Hepatocyte (in vitro differentiated cells): ENCODE results near the gene LEF1. TPM values are rescaled to one million over a fixed set of nuclear protein-coding genes. Genes with fewer than 3 reads are reported as not detected.

ENCODE experiments used
- DNase-seq: peaks from one replicate; pipeline ENCODE4 v3.0.0-alpha.2; 2016; ENCODE audit warnings: low spot score
- H2AFZ ChIP-seq: fragments of 200-600 bp; sonication (generic); 2 replicates; pipeline ENCODE4 v1.6.0; 2016; ENCODE audit warnings: antibody characterized with exemption, mild to moderate bottlenecking
- H3K27ac ChIP-seq: fragments of 200-600 bp; sonication (generic); 2 replicates; pipeline ENCODE4 v1.5.1; 2016; ENCODE audit warnings: mild to moderate bottlenecking
- H3K27me3 ChIP-seq: fragments of 200-600 bp; sonication (generic); 2 replicates; pipeline ENCODE4 v1.6.1; 2016
- H3K36me3 ChIP-seq: fragments of 200-600 bp; sonication (generic); replicated peaks from 2 replicates; pipeline ENCODE4 v1.5.1; 2016; ENCODE audit warnings: low read depth; ENCODE audit not compliant: insufficient read depth
- H3K4me1 ChIP-seq: fragments of 200-600 bp; sonication (generic); 2 replicates; pipeline ENCODE4 v1.5.1; 2016; ENCODE audit warnings: mild to moderate bottlenecking, moderate library complexity; ENCODE audit not compliant: insufficient read depth
- H3K4me2 ChIP-seq: fragments of 200-600 bp; sonication (generic); 2 replicates; pipeline ENCODE4 v1.6.0; 2016
- H3K4me3 ChIP-seq: fragments of 200-600 bp; sonication (generic); 2 replicates; pipeline ENCODE4 v1.5.1; 2016; ENCODE audit warnings: mild to moderate bottlenecking
- H3K79me2 ChIP-seq: fragments of 200-600 bp; sonication (generic); 2 replicates; pipeline ENCODE4 v1.6.0; 2017; ENCODE audit warnings: mild to moderate bottlenecking
- H3K9me2 ChIP-seq: fragments of 200-600 bp; sonication (generic); replicated peaks from 2 replicates; pipeline ENCODE4 v1.6.0; 2017; ENCODE audit warnings: mild to moderate bottlenecking; ENCODE audit not compliant: insufficient read depth
- H3K9me3 ChIP-seq: fragments of 200-600 bp; sonication (generic); 2 replicates; pipeline ENCODE4 v1.5.1; 2016; ENCODE audit warnings: low read depth, mild to moderate bottlenecking
- H4K20me1 ChIP-seq: fragments of 200-600 bp; sonication (generic); 2 replicates; pipeline ENCODE4 v1.6.0; 2016; ENCODE audit warnings: mild to moderate bottlenecking; ENCODE audit not compliant: insufficient read depth, poor library complexity, severe bottlenecking
- CTCF ChIP-seq: fragments of 200-600 bp; sonication (generic); IDR thresholded peaks from 2 replicates; pipeline ENCODE4 v1.5.1; 2016; ENCODE audit warnings: antibody characterized with exemption, mild to moderate bottlenecking; ENCODE audit not compliant: poor library complexity
- EZH2 ChIP-seq: fragments of 200-600 bp; sonication (generic); IDR thresholded peaks from 2 replicates; pipeline ENCODE4 v1.6.1; 2016; ENCODE audit warnings: antibody characterized with exemption, mild to moderate bottlenecking, borderline replicate concordance
- EZH2phosphoT487 ChIP-seq: fragments of 200-600 bp; sonication (generic); IDR thresholded peaks from one replicate; pipeline ENCODE4 v1.6.1; 2018; ENCODE audit warnings: antibody characterized with exemption, mild to moderate bottlenecking, low read depth, moderate library complexity; ENCODE audit not compliant: unreplicated experiment, severe bottlenecking
- WGBS: methylation state at CpG from one replicate; pipeline ENCODE4 v1.1.6; 2016; ENCODE audit warnings: low lambda C conversion rate; ENCODE audit errors: missing lambda C conversion rate; 5-methylcytosine and 5-hydroxymethylcytosine counted together
- polyA plus RNA-seq: library from polyadenylated mRNA; unstranded; fragments of >200 nt; fragmentation: Nextera tagmentation; extraction: Ambion mirVana; gene quantifications from 2 replicates; pipeline ENCODE4 v1.2.1, GENCODE V29; 2016
- total RNA-seq: library from RNA; depleted of rRNA; stranded (reverse); fragments of >200 nt; gene quantifications from 2 replicates; pipeline ENCODE4 v1.2.3, GENCODE V29; 2014

LEF1 gene
- total and polyA plus RNA-seq, 2 experiments from 2014 or later, result 8.6 to 10.4 TPM

DNA sequence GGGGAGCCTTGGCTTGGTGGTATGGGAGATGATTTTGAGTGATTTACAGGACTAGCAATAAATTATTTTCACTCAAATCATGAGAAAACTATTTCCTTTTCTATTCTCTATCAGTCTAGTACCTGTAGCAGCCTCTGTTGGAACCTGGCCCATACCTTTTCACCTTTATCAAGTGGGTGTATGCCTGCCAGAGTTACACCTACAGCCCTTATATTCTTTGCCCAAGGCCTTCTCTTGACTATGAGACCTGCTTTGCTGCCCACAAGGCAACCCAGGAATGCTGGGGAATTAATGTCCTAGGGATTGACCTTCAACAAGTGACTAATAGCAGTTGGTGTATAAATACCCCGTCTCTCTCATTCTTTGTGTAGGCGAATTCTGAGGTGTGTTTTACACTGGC is 20.0 kb upstream of the LEF1 start:
- H3K36me3 ChIP-seq, result no peaks in the 10 kb centered on the region
- H3K27me3 ChIP-seq, result no peaks in the 10 kb centered on the region
- no peaks in the 10 kb centered on the region for H3K4me1 ChIP-seq
- H3K4me3 ChIP-seq, result no peak overlapping the region
- no peak for TF ChIP-seq CTCF
- TF ChIP-seq EZH2, result no peak
- no peak for TF ChIP-seq EZH2phosphoT487
- H3K4me2 ChIP-seq, result no peak overlapping the region
- H3K79me2 ChIP-seq, result no peaks in the 10 kb centered on the region
- 67% methylated on average over 2 of the region's 2 CpGs for WGBS
- no peaks in the 10 kb centered on the region for H4K20me1 ChIP-seq
- no peak overlapping the region for H3K27ac ChIP-seq
- H3K9me2 ChIP-seq, result no peaks in the 10 kb centered on the region
- DNase-seq, result no peak
- H2AFZ ChIP-seq, result no peak overlapping the region
- no peaks in the 10 kb centered on the region for H3K9me3 ChIP-seq

GRCh38 chr4:108185252-108185651 is 16.5 kb upstream of the LEF1 start:
- Histone ChIP-seq H3K36me3 (no peaks in the 10 kb centered on the region), H3K27ac (no peak overlapping the region), H3K9me2 (no peaks in the 10 kb centered on the region), H3K4me2 (no peak overlapping the region), H3K4me1 (no peaks in the 10 kb centered on the region), H3K9me3 (no peaks in the 10 kb centered on the region), H4K20me1 (no peaks in the 10 kb centered on the region), H3K79me2 (no peaks in the 10 kb centered on the region), H3K27me3 (no peaks in the 10 kb centered on the region), H3K4me3 (no peak overlapping the region), H2AFZ (no peak overlapping the region)
- TF ChIP-seq CTCF (no peak), EZH2 (no peak), EZH2phosphoT487 (no peak)
- 98% methylated on average over 3 of the region's 3 CpGs for WGBS
- no peak for DNase-seq

GRCh38 chr4:108184453-108185049 is 15.8 kb upstream of the LEF1 start:
- Histone ChIP-seq H3K79me2 (no peaks in the 10 kb centered on the region), H3K4me3 (no peak overlapping the region), H3K9me2 (no peaks in the 10 kb centered on the region), H3K4me1 (no peaks in the 10 kb centered on the region), H3K4me2 (no peak overlapping the region), H3K9me3 (no peaks in the 10 kb centered on the region), H4K20me1 (no peaks in the 10 kb centered on the region), H3K36me3 (no peaks in the 10 kb centered on the region), H3K27me3 (no peaks in the 10 kb centered on the region), H3K27ac (no peak overlapping the region), H2AFZ (no peak overlapping the region)
- no peak for DNase-seq
- TF ChIP-seq EZH2phosphoT487 (no peak), EZH2 (no peak), CTCF (no peak)
- 87% methylated on average over 1 of the region's 1 CpG for WGBS

GRCh38 chr4:108181704-108182103 is 13.0 kb upstream of the LEF1 start:
- no peak overlapping the region for H3K4me3 ChIP-seq
- 91% methylated on average over 2 of the region's 2 CpGs for WGBS
- no peaks in the 10 kb centered on the region for H3K36me3 ChIP-seq
- H3K4me2 ChIP-seq, result no peak overlapping the region
- no peaks in the 10 kb centered on the region for H3K9me2 ChIP-seq
- H4K20me1 ChIP-seq, result no peaks in the 10 kb centered on the region
- no peak overlapping the region for H3K27ac ChIP-seq
- TF ChIP-seq CTCF, result peak; percentile 3
- TF ChIP-seq EZH2, result no peak
- no peaks in the 10 kb centered on the region for H3K4me1 ChIP-seq
- no peaks in the 10 kb centered on the region for H3K9me3 ChIP-seq
- no peaks in the 10 kb centered on the region for H3K79me2 ChIP-seq
- DNase-seq, result no peak
- no peaks in the 10 kb centered on the region for H3K27me3 ChIP-seq
- no peak overlapping the region for H2AFZ ChIP-seq
